CD4-positive, alpha-beta T cell (primary cell): ENCODE data around the gene PRTFDC1. TPM values are rescaled to one million over a fixed set of nuclear protein-coding genes. Genes with fewer than 3 reads are reported as not detected.
A peak's percentile ranks its signal among the peaks of the same experiment; 100 is the strongest.

Source experiments
- ATAC-seq: fragments of 200-7000 bp; cut with Tn5 transposase; one replicate; pipeline ENCODE4 v1.10.0; 2022; ENCODE audit warnings: mild to moderate bottlenecking; ENCODE audit not compliant: poor library complexity
- CTCF ChIA-PET: fragments of 350-600 bp; sonication (Branson Sonifier 250); formaldehyde crosslinking; loops from one replicate; lab custom pipeline; 2021; ENCODE audit warnings: antibody characterized with exemption, inconsistent platforms; lab: Charles Lee
- POLR2A ChIA-PET: fragments of 350-600 bp; sonication (Branson Sonifier 250); formaldehyde crosslinking; loops from one replicate; lab custom pipeline; 2021; ENCODE audit warnings: antibody characterized with exemption, inconsistent platforms; lab: Charles Lee
- DNase-seq, 14 experiments: peaks; one replicate each; pipeline ENCODE4 v3.0.0-alpha.2; 2013 to 2020; ENCODE audit warnings: mixed read lengths in 2 of 14
- H3K27ac ChIP-seq, 2 donors: one replicate each; pipeline versions ENCODE4 v1.5.1 to v1.7.0; 2013; ENCODE audit warnings: low read length in 2 of 2, low read depth in 1 of 2, mild to moderate bottlenecking in 1 of 2
- H3K27me3 ChIP-seq, 2 experiments: 1 replicate in 1 of 2; 2 replicates in 1 of 2; pipeline versions ENCODE4 v1.6.1 to v1.7.0; 2013; ENCODE audit warnings: low read length in 2 of 2, control low read depth in 1 of 2, mild to moderate bottlenecking in 1 of 2, moderate library complexity in 1 of 2; ENCODE audit not compliant: insufficient read depth in 2 of 2, control insufficient read depth in 1 of 2
- H3K36me3 ChIP-seq: one replicate; pipeline ENCODE4 v1.6.1; 2013; ENCODE audit warnings: low read length, control low read depth; ENCODE audit not compliant: insufficient read depth
- H3K4me1 ChIP-seq: one replicate; pipeline ENCODE4 v1.6.1; 2013; ENCODE audit warnings: low read length, control low read depth; ENCODE audit not compliant: insufficient read depth
- H3K4me3 ChIP-seq: one replicate; pipeline ENCODE4 v1.5.1; 2013; ENCODE audit warnings: mild to moderate bottlenecking, low read length, moderate library complexity
- H3K9me3 ChIP-seq, 2 experiments: 1 replicate in 1 of 2; 2 replicates in 1 of 2; pipeline versions ENCODE4 v1.6.1 to v1.7.0; 2013; ENCODE audit warnings: low read length in 2 of 2, mild to moderate bottlenecking in 2 of 2, control low read depth in 1 of 2, moderate library complexity in 1 of 2; ENCODE audit not compliant: control insufficient read depth in 1 of 2, insufficient read depth in 1 of 2
- H3K27ac Mint-ChIP-seq: one replicate; pipeline ENCODE4 v1.8.0; 2020; ENCODE audit warnings: mixed read lengths
- H3K27me3 Mint-ChIP-seq: one replicate; pipeline ENCODE4 v1.8.0; 2021; ENCODE audit warnings: mixed read lengths
- H3K36me3 Mint-ChIP-seq: one replicate; pipeline ENCODE4 v1.8.0; 2021; ENCODE audit warnings: low read depth, mixed read lengths
- H3K4me1 Mint-ChIP-seq: one replicate; pipeline ENCODE4 v1.8.0; 2021; ENCODE audit warnings: low read depth, mixed read lengths
- H3K4me3 Mint-ChIP-seq: one replicate; pipeline ENCODE4 v1.8.0; 2020; ENCODE audit warnings: mild to moderate bottlenecking, mixed read lengths
- H3K9me3 Mint-ChIP-seq: one replicate; pipeline ENCODE4 v1.8.0; 2020; ENCODE audit warnings: mixed read lengths
- intact Hi-C, 2 experiments: fragments of 100-400 bp; cut with DNase I in 1 of 2; cut with micrococcal nuclease in 1 of 2; formaldehyde crosslinking; loops; one replicate each; pipeline versions ENCODE4 v1.15.1 to v1.9.0; 2023 to 2025; cut with DNase I, micrococcal nuclease
- total RNA-seq, 174 experiments: library from RNA in 2 of 174; stranded (reverse) in 2 of 174; gene quantifications; one replicate each; pipeline ENCODE4 v1.2.3 and lab custom pipeline; 2021 to 2026
- TF ChIP-seq, protein P1 (sequence below): fragments of 200-600 bp; IDR thresholded peaks from one replicate; pipeline ENCODE4 v1.8.0; 2022; ENCODE audit warnings: antibody characterized with exemption, mild to moderate bottlenecking

PRTFDC1 gene
- total RNA-seq, 2 experiments from 2014 or later = 0.52 to 0.67 TPM

DNA sequence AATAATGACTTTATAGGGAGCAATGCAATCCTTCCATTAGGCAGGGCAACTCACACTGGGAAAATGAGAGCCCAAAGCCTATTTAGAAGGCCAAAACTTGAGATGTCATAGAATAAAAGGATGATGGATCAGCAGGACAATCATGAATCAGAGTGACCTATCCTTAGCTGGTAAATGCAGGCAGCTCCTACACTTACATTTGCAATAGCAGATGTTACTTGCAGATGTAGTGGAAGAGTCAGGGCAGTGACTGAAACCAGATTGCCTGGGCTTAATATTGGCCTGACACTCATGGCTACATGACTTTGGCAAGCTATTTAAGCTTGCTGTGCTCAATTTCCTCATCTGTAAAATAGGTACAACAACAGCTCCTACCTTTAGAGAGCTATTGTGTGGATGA, 98.7 kb downstream of the PRTFDC1 start:
- H3K4me3 Mint-ChIP-seq = no peak overlapping the region
- TF ChIP-seq, protein P1, sequence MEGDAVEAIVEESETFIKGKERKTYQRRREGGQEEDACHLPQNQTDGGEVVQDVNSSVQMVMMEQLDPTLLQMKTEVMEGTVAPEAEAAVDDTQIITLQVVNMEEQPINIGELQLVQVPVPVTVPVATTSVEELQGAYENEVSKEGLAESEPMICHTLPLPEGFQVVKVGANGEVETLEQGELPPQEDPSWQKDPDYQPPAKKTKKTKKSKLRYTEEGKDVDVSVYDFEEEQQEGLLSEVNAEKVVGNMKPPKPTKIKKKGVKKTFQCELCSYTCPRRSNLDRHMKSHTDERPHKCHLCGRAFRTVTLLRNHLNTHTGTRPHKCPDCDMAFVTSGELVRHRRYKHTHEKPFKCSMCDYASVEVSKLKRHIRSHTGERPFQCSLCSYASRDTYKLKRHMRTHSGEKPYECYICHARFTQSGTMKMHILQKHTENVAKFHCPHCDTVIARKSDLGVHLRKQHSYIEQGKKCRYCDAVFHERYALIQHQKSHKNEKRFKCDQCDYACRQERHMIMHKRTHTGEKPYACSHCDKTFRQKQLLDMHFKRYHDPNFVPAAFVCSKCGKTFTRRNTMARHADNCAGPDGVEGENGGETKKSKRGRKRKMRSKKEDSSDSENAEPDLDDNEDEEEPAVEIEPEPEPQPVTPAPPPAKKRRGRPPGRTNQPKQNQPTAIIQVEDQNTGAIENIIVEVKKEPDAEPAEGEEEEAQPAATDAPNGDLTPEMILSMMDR = no peak
- ATAC-seq (no peak), DNase-seq (no peak)
- no peak overlapping the region for H3K4me3 ChIP-seq
- intact Hi-C loops = no loop called here
- no peaks in the 10 kb centered on the region for H3K36me3 ChIP-seq
- H3K36me3 Mint-ChIP-seq = no peaks in the 10 kb centered on the region
- peaks cover 12% of the 10 kb centered on the region for H3K4me1 Mint-ChIP-seq
- H3K9me3 ChIP-seq = no peaks in the 10 kb centered on the region
- H3K27me3 ChIP-seq = no peaks in the 10 kb centered on the region
- H3K27ac Mint-ChIP-seq = no peak overlapping the region
- H3K27ac ChIP-seq = no peak overlapping the region
- no peaks in the 10 kb centered on the region for H3K9me3 Mint-ChIP-seq
- ChIA-PET POLR2A (no interaction called here), CTCF (no interaction called here)
- peaks cover 3% of the 10 kb centered on the region for H3K4me1 ChIP-seq
- H3K27me3 Mint-ChIP-seq = no peaks in the 10 kb centered on the region

DNA sequence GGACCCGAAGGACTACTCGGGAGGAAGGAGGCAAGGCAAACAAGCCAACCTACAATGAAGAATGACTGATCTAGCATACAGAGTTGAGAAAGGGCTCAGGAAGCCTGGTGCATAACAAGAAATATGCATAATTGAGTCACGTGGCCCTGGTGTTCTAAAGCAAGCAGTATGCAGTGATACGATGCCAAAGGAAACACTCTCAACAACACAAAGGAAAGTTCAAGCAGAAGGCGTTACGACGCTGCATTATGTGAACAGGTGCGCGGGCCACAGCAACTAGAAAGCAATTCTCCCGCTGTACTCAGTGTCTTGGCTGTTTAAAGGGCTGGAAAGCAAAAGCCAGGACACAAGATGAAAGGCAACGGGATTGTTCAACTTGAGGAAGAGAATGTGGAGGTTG, 100.8 kb downstream of the PRTFDC1 start:
- peak; percentile 88 for ATAC-seq
- Histone ChIP-seq H3K36me3 (no peaks in the 10 kb centered on the region), H3K9me3 (no peaks in the 10 kb centered on the region), H3K4me3 (no peak overlapping the region), H3K27ac (no peak overlapping the region), H3K27me3 (no peaks in the 10 kb centered on the region), H3K4me1 (peaks cover 3% of the 10 kb centered on the region)
- Mint-ChIP-seq H3K27ac (peak overlapping the region; percentile 79), H3K4me3 (peak overlapping the region; percentile 50), H3K27me3 (no peaks in the 10 kb centered on the region), H3K9me3 (no peaks in the 10 kb centered on the region), H3K36me3 (no peaks in the 10 kb centered on the region), H3K4me1 (peaks cover 12% of the 10 kb centered on the region)
- intact Hi-C loops = no loop called here
- CTCF ChIA-PET = interaction anchor here (0.5 kb wide), 1 partner anchor 19 kb away, joined by 4 read pairs; no protein-coding TSS in a partner anchor
- POLR2A ChIA-PET = interaction anchor here (1.1 to 1.2 kb wide), 2 partner anchors 14 to 127 kb away, joined by 3 read pairs; no protein-coding TSS in a partner anchor
- TF ChIP-seq, protein P1 = no peak
- peak in 4 of 14 experiments; percentile 4 to 31 (median 24) for DNase-seq

DNA sequence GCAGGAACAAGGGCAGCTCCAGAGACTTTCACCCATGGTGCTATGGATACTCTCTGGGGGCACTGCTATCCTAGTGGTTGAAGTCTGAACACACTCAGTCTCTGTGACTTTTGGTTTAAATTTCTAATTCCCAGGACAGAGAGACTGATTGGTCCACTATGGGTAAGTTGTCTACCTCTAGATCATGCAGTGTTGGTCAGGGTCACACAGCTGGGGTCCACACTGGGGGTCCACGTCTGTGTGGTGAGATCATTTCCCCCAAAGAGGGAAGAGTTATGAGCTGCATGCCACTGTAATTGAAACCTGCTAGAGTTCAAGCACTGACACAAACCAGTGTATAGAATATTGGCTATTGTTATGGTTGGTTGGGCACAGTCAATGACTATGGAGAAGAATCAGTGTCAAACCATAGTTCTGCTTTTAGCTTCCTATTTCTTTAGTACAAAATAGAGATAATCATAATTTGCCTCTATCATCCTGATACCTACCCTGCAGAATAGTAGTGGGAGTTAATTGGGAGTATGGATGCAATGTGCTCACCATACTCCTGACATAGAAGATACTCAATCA, 101.6 kb downstream of the PRTFDC1 start:
- no peak overlapping the region for H3K27ac Mint-ChIP-seq
- Histone ChIP-seq H3K9me3 (no peaks in the 10 kb centered on the region), H3K36me3 (no peaks in the 10 kb centered on the region), H3K27me3 (no peaks in the 10 kb centered on the region), H3K4me1 (peaks cover 3% of the 10 kb centered on the region), H3K27ac (no peak overlapping the region), H3K4me3 (no peak overlapping the region)
- no peaks in the 10 kb centered on the region for H3K9me3 Mint-ChIP-seq
- DNase-seq (no peak), ATAC-seq (no peak)
- no peak overlapping the region for H3K4me3 Mint-ChIP-seq
- intact Hi-C loops = no loop called here
- peaks cover 12% of the 10 kb centered on the region for H3K4me1 Mint-ChIP-seq
- H3K27me3 Mint-ChIP-seq = no peaks in the 10 kb centered on the region
- ChIA-PET CTCF (interaction anchor here (0.5 kb wide), 1 partner anchor 20 kb away, joined by 4 read pairs; no protein-coding TSS in a partner anchor), POLR2A (no interaction called here)
- TF ChIP-seq, protein P1 = no peak
- H3K36me3 Mint-ChIP-seq = no peaks in the 10 kb centered on the region
